IMR-90 (cell line): ENCODE data around the gene AGO3.

Source experiments
- BHLHE40 ChIP-seq: fragments of 150-350 bp; IDR thresholded peaks from 2 replicates; pipeline ENCODE4 v1.6.1; 2016; ENCODE audit warnings: mild to moderate bottlenecking, low read depth, low read length
- CEBPB ChIP-seq: IDR thresholded peaks from 2 replicates; pipeline ENCODE4 v1.6.1; 2012; ENCODE audit warnings: low read depth, low read length, improper control_type of control experiment
- FOS ChIP-seq: fragments of 150-350 bp; IDR thresholded peaks from 2 replicates; pipeline ENCODE4 v1.6.1; 2016; ENCODE audit warnings: low read depth, low read length
- MXI1 ChIP-seq: IDR thresholded peaks from 2 replicates; pipeline ENCODE4 v1.6.1; 2012; ENCODE audit warnings: low read depth, mild to moderate bottlenecking, low read length, moderate library complexity, borderline replicate concordance
- POLR2A ChIP-seq: IDR thresholded peaks from 2 replicates; pipeline ENCODE4 v1.6.1; 2012; ENCODE audit warnings: mild to moderate bottlenecking, low read depth, low read length
- RCOR1 ChIP-seq: IDR thresholded peaks from 2 replicates; pipeline ENCODE4 v1.6.1; 2012; ENCODE audit warnings: mild to moderate bottlenecking, low read length, improper control_type of control experiment; ENCODE audit not compliant: insufficient replicate concordance
- RFX5 ChIP-seq: IDR thresholded peaks from 2 replicates; pipeline ENCODE4 v1.8.0; 2012; ENCODE audit warnings: low read depth, mild to moderate bottlenecking, low read length, moderate library complexity
- SMC3 ChIP-seq: fragments of 150-350 bp; IDR thresholded peaks from 2 replicates; pipeline ENCODE4 v1.6.1; 2016; ENCODE audit warnings: low read depth, mild to moderate bottlenecking, antibody characterized with exemption, low read length, moderate library complexity
- USF2 ChIP-seq: fragments of 150-350 bp; IDR thresholded peaks from 2 replicates; pipeline ENCODE4 v1.6.1; 2017; ENCODE audit warnings: mild to moderate bottlenecking, antibody characterized with exemption, low read length, low read depth
- TF ChIP-seq, protein P1 (sequence below): conservative IDR thresholded peaks from 2 replicates; pipeline ENCODE4 v1.5.1; 2012; ENCODE audit warnings: mild to moderate bottlenecking, low read depth, low read length, improper control_type of control experiment

- TF ChIP-seq, protein P1, sequence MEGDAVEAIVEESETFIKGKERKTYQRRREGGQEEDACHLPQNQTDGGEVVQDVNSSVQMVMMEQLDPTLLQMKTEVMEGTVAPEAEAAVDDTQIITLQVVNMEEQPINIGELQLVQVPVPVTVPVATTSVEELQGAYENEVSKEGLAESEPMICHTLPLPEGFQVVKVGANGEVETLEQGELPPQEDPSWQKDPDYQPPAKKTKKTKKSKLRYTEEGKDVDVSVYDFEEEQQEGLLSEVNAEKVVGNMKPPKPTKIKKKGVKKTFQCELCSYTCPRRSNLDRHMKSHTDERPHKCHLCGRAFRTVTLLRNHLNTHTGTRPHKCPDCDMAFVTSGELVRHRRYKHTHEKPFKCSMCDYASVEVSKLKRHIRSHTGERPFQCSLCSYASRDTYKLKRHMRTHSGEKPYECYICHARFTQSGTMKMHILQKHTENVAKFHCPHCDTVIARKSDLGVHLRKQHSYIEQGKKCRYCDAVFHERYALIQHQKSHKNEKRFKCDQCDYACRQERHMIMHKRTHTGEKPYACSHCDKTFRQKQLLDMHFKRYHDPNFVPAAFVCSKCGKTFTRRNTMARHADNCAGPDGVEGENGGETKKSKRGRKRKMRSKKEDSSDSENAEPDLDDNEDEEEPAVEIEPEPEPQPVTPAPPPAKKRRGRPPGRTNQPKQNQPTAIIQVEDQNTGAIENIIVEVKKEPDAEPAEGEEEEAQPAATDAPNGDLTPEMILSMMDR = no peak
- TF ChIP-seq BHLHE40 (no peak), RFX5 (no peak), POLR2A (no peak), CEBPB (no peak), MXI1 (no peak), USF2 (no peak), SMC3 (no peak), FOS (no peak), RCOR1 (no peak)
Observed at GRCh38 chr1:36083219-36083618, 152.3 kb downstream of the AGO3 start.
